Neuronal stem cell (in vitro differentiated cells): ENCODE data around the gene PALMD.

ENCODE experiments used
- DNase-seq: peaks from one replicate; pipeline ENCODE4 v3.0.0-alpha.2; 2013; ENCODE audit warnings: low spot score
- H2AFZ ChIP-seq: one replicate; pipeline ENCODE4 v1.6.1; 2013; ENCODE audit warnings: mild to moderate bottlenecking, low read length, inconsistent platforms
- H2AK5ac ChIP-seq: 2 replicates; pipeline ENCODE4 v1.6.1; 2013; ENCODE audit warnings: low read depth, mild to moderate bottlenecking, inconsistent platforms, low read length, moderate library complexity, mixed read lengths
- H2BK120ac ChIP-seq: 2 replicates; pipeline ENCODE4 v1.6.1; 2013; ENCODE audit warnings: low read depth, mild to moderate bottlenecking, inconsistent platforms, low read length, moderate library complexity, mixed read lengths
- H2BK12ac ChIP-seq: one replicate; pipeline ENCODE4 v1.6.1; 2013; ENCODE audit warnings: low read length, inconsistent platforms
- H2BK15ac ChIP-seq: 2 replicates; pipeline ENCODE4 v1.6.1; 2013; ENCODE audit warnings: mild to moderate bottlenecking, low read length, inconsistent platforms, mixed read lengths
- H2BK5ac ChIP-seq: one replicate; pipeline ENCODE4 v1.6.1; 2013; ENCODE audit warnings: inconsistent platforms, mild to moderate bottlenecking, low read length, moderate library complexity
- H3K14ac ChIP-seq: one replicate; pipeline ENCODE4 v1.6.1; 2013; ENCODE audit warnings: low read length, inconsistent platforms
- H3K18ac ChIP-seq: 2 replicates; pipeline ENCODE4 v1.6.1; 2013; ENCODE audit warnings: low read length, inconsistent platforms
- H3K23ac ChIP-seq: 2 replicates; pipeline ENCODE4 v1.6.1; 2013; ENCODE audit warnings: low read depth, mild to moderate bottlenecking, mixed read lengths, low read length, inconsistent platforms; ENCODE audit not compliant: poor library complexity
- H3K27ac ChIP-seq: replicated peaks from 3 replicates; pipeline ENCODE4 v1.5.1; 2013; ENCODE audit warnings: low read length, inconsistent platforms
- H3K27me3 ChIP-seq, 3 experiments: 2 replicates each; pipeline ENCODE4 v1.6.1; 2013; ENCODE audit warnings: low read length in 3 of 3, mild to moderate bottlenecking in 2 of 3, inconsistent platforms in 1 of 3, low read depth in 1 of 3, mixed read lengths in 1 of 3, moderate library complexity in 1 of 3; ENCODE audit not compliant: control insufficient read depth in 3 of 3, insufficient read depth in 3 of 3
- H3K36me3 ChIP-seq, 2 donors: replicated peaks in 1 of 2; 2 replicates each; pipeline ENCODE4 v1.6.1; 2013; ENCODE audit warnings: low read length in 2 of 2; ENCODE audit not compliant: control insufficient read depth in 2 of 2, insufficient read depth in 2 of 2
- H3K4ac ChIP-seq: 2 replicates; pipeline ENCODE4 v1.6.1; 2013; ENCODE audit warnings: inconsistent platforms, mild to moderate bottlenecking, low read length, moderate library complexity
- H3K4me1 ChIP-seq, 2 donors: 1 replicate in 1 of 2; 2 replicates in 1 of 2; pipeline ENCODE4 v1.6.1; 2013; ENCODE audit warnings: low read length in 2 of 2, low read depth in 1 of 2; ENCODE audit not compliant: control insufficient read depth in 2 of 2, insufficient read depth in 1 of 2
- H3K4me2 ChIP-seq: one replicate; pipeline ENCODE4 v1.6.1; 2013; ENCODE audit warnings: mild to moderate bottlenecking, low read length, inconsistent platforms; ENCODE audit not compliant: insufficient read depth, poor library complexity, severe bottlenecking
- H3K4me3 ChIP-seq, 2 donors: 2 replicates each; pipeline ENCODE4 v1.5.1; 2013; ENCODE audit warnings: low read length in 2 of 2, mild to moderate bottlenecking in 2 of 2, inconsistent platforms in 1 of 2, moderate library complexity in 1 of 2
- H3K79me1 ChIP-seq: one replicate; pipeline ENCODE4 v1.6.1; 2013; ENCODE audit warnings: low read depth, mild to moderate bottlenecking, inconsistent platforms, low read length, moderate library complexity
- H3K9ac ChIP-seq: one replicate; pipeline ENCODE4 v1.6.1; 2013; ENCODE audit warnings: mild to moderate bottlenecking, low read depth, low read length, inconsistent platforms; ENCODE audit not compliant: poor library complexity
- H3K9me3 ChIP-seq, 2 donors: replicated peaks in 1 of 2; 2 replicates each; pipeline versions ENCODE3 to v1.6.1; 2013; ENCODE audit warnings: low read length in 2 of 2, mild to moderate bottlenecking in 2 of 2, inconsistent platforms in 1 of 2, low read depth in 1 of 2, mixed read lengths in 1 of 2, moderate library complexity in 1 of 2; ENCODE audit not compliant: control insufficient read depth in 2 of 2, insufficient read depth in 1 of 2
- H4K8ac ChIP-seq: one replicate; pipeline ENCODE4 v1.6.1; 2013; ENCODE audit warnings: low read depth, mild to moderate bottlenecking, inconsistent platforms, low read length, moderate library complexity
- H4K91ac ChIP-seq: one replicate; pipeline ENCODE4 v1.6.1; 2013; ENCODE audit warnings: low read length, low read depth, mild to moderate bottlenecking, inconsistent platforms; ENCODE audit not compliant: poor library complexity
- WGBS, 2 donors: extraction: QIAGEN DNeasy Blood & Tissue Kit; methylation state at CpG; one replicate each; pipeline ENCODE4 v1.1.7; 2013; ENCODE audit warnings: missing lambda C conversion rate in 2 of 2, mixed read lengths in 1 of 2; ENCODE audit not compliant: insufficient read length in 2 of 2, insufficient replicate concordance in 1 of 2; ENCODE audit errors: extremely low coverage in 2 of 2; 5-methylcytosine and 5-hydroxymethylcytosine counted together

Gene PALMD

DNA sequence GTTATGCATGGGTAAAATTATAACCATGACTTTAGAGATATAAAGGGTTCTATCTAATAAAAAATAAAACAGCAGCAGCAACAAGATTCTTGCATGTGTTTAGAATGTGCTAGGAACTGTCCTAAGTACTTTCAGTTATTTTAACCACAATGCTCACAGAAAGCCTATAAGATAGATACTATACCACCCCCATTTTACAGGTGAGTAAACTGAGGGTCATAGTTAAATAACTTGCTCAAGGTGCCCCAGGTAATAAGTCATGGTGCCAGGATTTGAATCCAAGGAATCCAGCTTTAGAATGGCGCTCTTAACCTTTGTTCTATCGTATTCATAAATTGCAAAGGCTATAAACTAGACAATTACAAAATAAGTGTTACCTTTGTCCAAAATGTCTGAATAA lies 67.1 kb downstream of the PALMD start:
- Histone ChIP-seq H3K23ac (no peak overlapping the region), H3K9ac (no peak overlapping the region), H3K9me3 (no peaks in the 10 kb centered on the region), H3K79me1 (no peaks in the 10 kb centered on the region), H3K27ac (no peak overlapping the region), H3K4me3 (no peak overlapping the region), H2AK5ac (no peak overlapping the region), H3K18ac (no peak overlapping the region), H3K4me2 (no peak overlapping the region), H2BK15ac (no peak overlapping the region), H3K14ac (no peak overlapping the region), H3K4ac (no peak overlapping the region), H2AFZ (no peak overlapping the region), H3K27me3 (no peaks in the 10 kb centered on the region), H4K8ac (no peak overlapping the region), H2BK12ac (no peak overlapping the region), H3K4me1 (no peaks in the 10 kb centered on the region), H4K91ac (no peak overlapping the region), H2BK120ac (no peak overlapping the region), H3K36me3 (peaks cover 0 to 31% of the 10 kb centered on the region in 2 donors), H2BK5ac (no peak overlapping the region)
- DNase-seq: no peak
- no CpG with 5 or more reads among the region's 2 CpGs for WGBS, 2 donors

DNA sequence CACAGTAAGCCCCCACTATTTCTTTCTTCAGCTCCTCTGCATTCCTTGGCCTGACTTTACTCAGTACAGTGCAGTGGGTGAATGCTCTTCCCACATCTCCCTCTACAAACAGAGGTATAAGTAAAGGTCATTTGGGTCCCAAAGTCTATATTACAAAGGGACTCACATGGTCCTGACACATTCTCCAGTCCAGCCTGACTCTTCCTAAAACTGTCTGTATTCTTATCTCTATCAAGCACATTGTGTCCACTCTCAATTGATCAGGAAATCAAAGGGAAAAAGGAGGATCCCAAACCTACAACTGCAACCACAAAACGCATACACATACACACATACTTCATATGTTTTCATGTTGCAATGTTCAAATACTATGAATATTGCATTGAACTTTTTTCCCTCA lies 71.1 kb downstream of the PALMD start:
- Histone ChIP-seq H4K91ac (no peak overlapping the region), H3K79me1 (no peaks in the 10 kb centered on the region), H3K4ac (no peak overlapping the region), H3K9ac (no peak overlapping the region), H2BK12ac (no peak overlapping the region), H2BK15ac (no peak overlapping the region), H3K23ac (no peak overlapping the region), H2BK5ac (no peak overlapping the region), H2AFZ (no peak overlapping the region), H3K4me3 (no peak overlapping the region), H3K18ac (no peak overlapping the region), H3K27me3 (no peaks in the 10 kb centered on the region), H3K36me3 (peaks cover 0 to 3% of the 10 kb centered on the region in 2 donors), H2BK120ac (no peak overlapping the region), H4K8ac (no peak overlapping the region), H3K9me3 (no peaks in the 10 kb centered on the region), H3K14ac (no peak overlapping the region), H2AK5ac (no peak overlapping the region), H3K27ac (no peak overlapping the region), H3K4me2 (no peak overlapping the region), H3K4me1 (no peaks in the 10 kb centered on the region)
- no peak for DNase-seq
- WGBS, 2 donors: no CpG with 5 or more reads among the region's 1 CpG

DNA sequence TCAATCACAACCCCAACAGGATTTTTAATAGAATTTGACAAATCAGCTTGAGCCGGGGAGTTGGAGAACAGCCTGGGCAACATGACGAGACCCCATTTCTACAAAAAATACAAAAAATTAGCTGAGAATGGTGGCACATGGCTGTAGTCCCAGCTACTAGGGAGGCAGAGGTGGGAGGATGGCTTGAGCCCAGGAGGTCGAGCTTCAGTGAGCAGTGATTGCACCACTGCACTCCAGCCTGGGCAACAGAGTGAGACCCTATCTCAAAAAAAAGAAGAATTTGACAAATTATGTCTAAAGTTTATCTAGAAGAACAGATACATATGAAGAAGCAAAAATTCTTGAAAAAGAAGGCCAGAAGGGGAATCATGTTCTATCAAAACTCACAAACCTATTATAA lies 77.3 kb downstream of the PALMD start:
- H4K91ac ChIP-seq: no peak overlapping the region
- no peak overlapping the region for H3K9ac ChIP-seq
- no peak overlapping the region for H2AFZ ChIP-seq
- no peak overlapping the region for H2BK120ac ChIP-seq
- H3K9me3 ChIP-seq: no peaks in the 10 kb centered on the region
- H3K27ac ChIP-seq: no peak overlapping the region
- H2BK5ac ChIP-seq: no peak overlapping the region
- H3K4ac ChIP-seq: no peak overlapping the region
- no CpG with 5 or more reads among the region's 3 CpGs for WGBS, 2 donors
- H3K18ac ChIP-seq: no peak overlapping the region
- DNase-seq: no peak
- H3K4me3 ChIP-seq: no peak overlapping the region
- peaks cover 0 to 3% of the 10 kb centered on the region in 2 donors for H3K36me3 ChIP-seq
- H2BK12ac ChIP-seq: no peak overlapping the region
- H2AK5ac ChIP-seq: no peak overlapping the region
- no peak overlapping the region for H3K14ac ChIP-seq
- no peak overlapping the region for H4K8ac ChIP-seq
- H3K27me3 ChIP-seq: no peaks in the 10 kb centered on the region
- H3K4me2 ChIP-seq: no peak overlapping the region
- H2BK15ac ChIP-seq: no peak overlapping the region
- H3K4me1 ChIP-seq: peaks cover 3 to 9% of the 10 kb centered on the region in 2 donors
- no peak overlapping the region for H3K23ac ChIP-seq
- H3K79me1 ChIP-seq: no peaks in the 10 kb centered on the region

DNA sequence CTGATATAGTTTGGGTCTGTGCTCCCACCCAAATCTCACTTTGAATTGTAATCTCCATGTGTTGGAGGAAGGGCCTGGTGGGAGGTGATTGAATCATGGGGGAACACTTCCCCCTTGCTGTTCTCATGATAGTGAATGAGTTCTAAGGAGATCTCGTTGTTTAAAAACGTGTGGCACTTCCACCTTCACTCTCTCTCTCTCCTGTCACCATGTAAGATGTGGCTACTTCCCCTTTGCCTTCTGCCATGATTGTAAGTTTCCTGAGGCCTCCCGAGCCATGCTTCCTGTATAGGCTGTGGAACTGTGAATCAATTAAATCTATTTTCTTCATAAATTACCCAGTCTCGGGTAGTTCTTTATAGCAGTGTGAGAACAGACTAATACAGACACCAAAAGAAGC lies 80.1 kb downstream of the PALMD start:
- H3K4me3 ChIP-seq: no peak overlapping the region
- WGBS, 2 donors: no CpG with 5 or more reads among the region's 4 CpGs
- no peak overlapping the region for H4K91ac ChIP-seq
- no peak overlapping the region for H3K4ac ChIP-seq
- no peak overlapping the region for H3K18ac ChIP-seq
- no peaks in the 10 kb centered on the region for H3K9me3 ChIP-seq
- no peaks in the 10 kb centered on the region for H3K27me3 ChIP-seq
- H2AK5ac ChIP-seq: no peak overlapping the region
- H2BK120ac ChIP-seq: no peak overlapping the region
- H3K23ac ChIP-seq: no peak overlapping the region
- peaks cover 3 to 11% of the 10 kb centered on the region in 2 donors for H3K4me1 ChIP-seq
- H3K27ac ChIP-seq: no peak overlapping the region
- DNase-seq: no peak
- H2BK5ac ChIP-seq: no peak overlapping the region
- no peak overlapping the region for H3K4me2 ChIP-seq
- H3K14ac ChIP-seq: no peak overlapping the region
- no peak overlapping the region for H4K8ac ChIP-seq
- no peak overlapping the region for H3K9ac ChIP-seq
- no peak overlapping the region for H2AFZ ChIP-seq
- H2BK12ac ChIP-seq: no peak overlapping the region
- H2BK15ac ChIP-seq: no peak overlapping the region
- peaks cover 0 to 3% of the 10 kb centered on the region in 2 donors for H3K36me3 ChIP-seq
- no peaks in the 10 kb centered on the region for H3K79me1 ChIP-seq
